Transverse colon (tissue), 4 donors: ENCODE results near the gene SPTBN1. TPM values are rescaled to one million over a fixed set of nuclear protein-coding genes. Genes with fewer than 3 reads are reported as not detected.

ENCODE experiments used
- DNase-seq: peaks from one replicate; pipeline ENCODE4 v3.0.0-alpha.2; 2019
- H3K27ac ChIP-seq, 4 donors: fragments of 200-600 bp; sonication (generic); 2 replicates each; pipeline ENCODE4 v1.5.1; 2016 to 2018; ENCODE audit warnings: inconsistent platforms in 4 of 4
- H3K27me3 ChIP-seq: fragments of 200-600 bp; sonication (generic); 2 replicates; pipeline ENCODE4 v1.5.1; 2017; ENCODE audit warnings: inconsistent platforms
- H3K36me3 ChIP-seq, 4 donors: fragments of 200-600 bp; sonication (generic); 2 replicates each; pipeline ENCODE4 v1.5.1; 2017 to 2019; ENCODE audit warnings: inconsistent platforms in 4 of 4
- H3K4me1 ChIP-seq, 4 donors: fragments of 200-600 bp; sonication (generic); 2 replicates each; pipeline ENCODE4 v1.5.1; 2017 to 2020; ENCODE audit warnings: inconsistent platforms in 4 of 4
- H3K4me3 ChIP-seq, 4 donors: fragments of 200-600 bp; sonication (generic); 1 replicate in 1 of 4; 2 replicates in 3 of 4; pipeline versions ENCODE4 v1.5.1 to v1.6.1; 2017 to 2019; ENCODE audit warnings: inconsistent platforms in 4 of 4
- H3K9me3 ChIP-seq, 2 donors: fragments of 200-600 bp; sonication (generic); 2 replicates each; pipeline ENCODE4 v1.5.1; 2017 to 2019; ENCODE audit warnings: inconsistent platforms in 2 of 2
- CTCF ChIP-seq, 5 experiments: fragments of 200-600 bp in 3 of 5; fragments of 450-650 bp in 2 of 5; sonication (generic) in 3 of 5; IDR thresholded peaks; 1 replicate in 2 of 5; 2 replicates in 3 of 5; pipeline ENCODE4 v1.5.1; 2016 to 2017; ENCODE audit warnings: antibody characterized with exemption in 5 of 5, inconsistent platforms in 3 of 5, mild to moderate bottlenecking in 2 of 5, moderate library complexity in 1 of 5
- EP300 ChIP-seq: sonication (generic); formaldehyde crosslinking; IDR thresholded peaks from one replicate; pipeline ENCODE4 v1.6.1; 2017; ENCODE audit warnings: antibody characterized with exemption, low read depth
- POLR2A ChIP-seq: fragments of 450-650 bp; IDR thresholded peaks from one replicate; pipeline ENCODE4 v1.6.1; 2016; ENCODE audit warnings: antibody characterized with exemption, mild to moderate bottlenecking, moderate library complexity
- POLR2AphosphoS5 ChIP-seq, 3 donors: sonication (generic); formaldehyde crosslinking; IDR thresholded peaks; one replicate each; pipeline ENCODE4 v1.6.1; 2016; ENCODE audit warnings: antibody characterized with exemption in 3 of 3
- WGBS, 2 donors: methylation state at CpG; one replicate each; pipeline ENCODE4 v1.1.5; 2018; ENCODE audit warnings: low coverage in 1 of 2; 5-methylcytosine and 5-hydroxymethylcytosine counted together
- in situ Hi-C, 4 donors: fragments of 200-750 bp; cut with MboI; loops; one replicate each; pipeline versions ENCODE4 v1.15.0 to v1.15.1; 2017; ENCODE audit warnings: low sequenced_read_pairs in 3 of 4, low pct_ligation_motif_present in 1 of 4, low pct_unique_long_range_greater_than_20kb in 1 of 4
- intact Hi-C: fragments of 100-400 bp; cut with DNase I; formaldehyde crosslinking; loops from one replicate; pipeline ENCODE4 v1.15.1; 2023; ENCODE audit warnings: low total_unique reads
- total RNA-seq, 4 donors: library from RNA; depleted of rRNA; stranded (reverse); fragments of >200 nt; gene quantifications; one replicate each; pipeline ENCODE4 v1.1.0, GENCODE V29; 2016

The SPTBN1 gene
- total RNA-seq, 4 donors from 2014 or later = 269 to 301 (median 285) TPM

DNA sequence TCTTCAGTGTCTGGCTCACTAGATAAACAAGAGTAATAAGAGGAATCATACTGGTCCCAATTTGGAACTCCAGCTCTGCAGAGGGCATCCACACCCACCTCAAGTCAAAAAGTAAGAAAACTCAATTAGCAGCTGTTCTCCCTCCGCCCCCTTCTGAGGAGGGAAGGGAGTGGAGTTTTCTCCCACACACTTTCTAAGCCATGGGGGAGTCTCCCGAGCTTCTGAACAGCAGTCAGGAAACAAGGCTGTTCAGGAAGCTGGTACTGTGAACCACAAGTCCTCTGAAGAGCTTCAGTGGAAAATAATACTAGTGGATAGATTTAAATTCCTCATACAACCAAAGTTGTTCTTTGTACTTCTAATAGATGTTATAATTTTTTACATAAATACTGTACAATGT lies 32.9 kb upstream of the SPTBN1 start:
- H3K9me3 ChIP-seq = no peaks in the 10 kb centered on the region
- no peaks in the 10 kb centered on the region for H3K4me1 ChIP-seq
- intact Hi-C loops (no loop called here), in situ Hi-C loops (no loop called here)
- H3K4me3 ChIP-seq = no peak overlapping the region
- no peak for DNase-seq
- TF ChIP-seq EP300 (no peak), POLR2AphosphoS5 (IDR thresholded peaks at IDR 0.05) (no peak), CTCF (IDR thresholded peaks at IDR 0.05) (no peak), POLR2A (no peak)
- H3K27ac ChIP-seq = no peak overlapping the region
- H3K27me3 ChIP-seq = no peaks in the 10 kb centered on the region
- no peaks in the 10 kb centered on the region for H3K36me3 ChIP-seq
- 46 to 100% methylated on average over 1 to 2 of the region's 2 CpGs for WGBS, 2 donors

GRCh38 chr2:54424555-54425163 lies 31.5 kb upstream of the SPTBN1 start:
- H3K36me3 ChIP-seq = no peaks in the 10 kb centered on the region
- H3K4me1 ChIP-seq = peaks cover 0 to 6% (median 0%) of the 10 kb centered on the region in 4 donors
- intact Hi-C loops (no loop called here), in situ Hi-C loops (no loop called here)
- no peaks in the 10 kb centered on the region for H3K9me3 ChIP-seq
- no peaks in the 10 kb centered on the region for H3K27me3 ChIP-seq
- no peak overlapping the region for H3K4me3 ChIP-seq
- no peak for DNase-seq
- H3K27ac ChIP-seq = no peak overlapping the region
- TF ChIP-seq EP300 (no peak), POLR2A (no peak), CTCF (IDR thresholded peaks at IDR 0.05) (no peak), POLR2AphosphoS5 (IDR thresholded peaks at IDR 0.05) (no peak)
- WGBS, 2 donors = 76 to 88% methylated on average over 2 to 7 of the region's 7 CpGs

- H3K4me1 ChIP-seq = peaks cover 0 to 6% (median 0%) of the 10 kb centered on the region in 4 donors
- intact Hi-C loops = no loop called here
- 37 to 50% methylated on average over 3 of the region's 3 CpGs for WGBS, 2 donors
- no peaks in the 10 kb centered on the region for H3K9me3 ChIP-seq
- TF ChIP-seq CTCF (IDR thresholded peaks at IDR 0.05) (no peak), POLR2A (no peak), EP300 (no peak), POLR2AphosphoS5 (IDR thresholded peaks at IDR 0.05) (no peak)
- in situ Hi-C loops = no loop called here
- no peaks in the 10 kb centered on the region for H3K27me3 ChIP-seq
- no peak for DNase-seq
- peak overlapping the region in 2 of 4 donors; percentile 6 to 20 for H3K27ac ChIP-seq
- H3K36me3 ChIP-seq = no peaks in the 10 kb centered on the region
- no peak overlapping the region for H3K4me3 ChIP-seq
Observed at GRCh38 chr2:54428108-54428831, 27.9 kb upstream of the SPTBN1 start.

- no peaks in the 10 kb centered on the region for H3K9me3 ChIP-seq
- peaks cover 0 to 6% (median 0%) of the 10 kb centered on the region in 4 donors for H3K4me1 ChIP-seq
- TF ChIP-seq POLR2A (no peak), EP300 (no peak), CTCF (IDR thresholded peaks at IDR 0.05) (no peak), POLR2AphosphoS5 (IDR thresholded peaks at IDR 0.05) (no peak)
- 78 to 100% methylated on average over 3 to 5 of the region's 5 CpGs for WGBS, 2 donors
- no peaks in the 10 kb centered on the region for H3K27me3 ChIP-seq
- no peak for DNase-seq
- H3K4me3 ChIP-seq = no peak overlapping the region
- H3K36me3 ChIP-seq = no peaks in the 10 kb centered on the region
- peak overlapping the region in 3 of 4 donors; percentile 2 to 43 (median 13) for H3K27ac ChIP-seq
- in situ Hi-C loops (no loop called here), intact Hi-C loops (no loop called here)
Observed at GRCh38 chr2:54429054-54429453, 27.1 kb upstream of the SPTBN1 start.
